Measurements from ENCODE around the gene LMAN1L.

Gene LMAN1L

GRCh38 chr15:74837482-74838136 lies 25.0 kb downstream of the LMAN1L start:
- no peak overlapping the region for H3K4me3 ChIP-seq (ENCODE audit: low read length)
- no peak for TF ChIP-seq CTCF (IDR thresholded peaks at IDR 0.05; ENCODE audit: insufficient read depth, low read depth, low read length, missing control alignments)
- DNase-seq (ENCODE audit: low read depth), result no peak

- no peak for TF ChIP-seq CTCF (IDR thresholded peaks at IDR 0.05; ENCODE audit: insufficient read depth, low read depth, low read length, missing control alignments)
- H3K4me3 ChIP-seq (ENCODE audit: low read length), result no peak overlapping the region
- no peak for DNase-seq (ENCODE audit: low read depth)
Observed at GRCh38 chr15:74838137-74838516, 25.5 kb downstream of the LMAN1L start.

- no peak overlapping the region for H3K4me3 ChIP-seq (ENCODE audit: low read length)
- TF ChIP-seq CTCF (IDR thresholded peaks at IDR 0.05; ENCODE audit: insufficient read depth, low read depth, low read length, missing control alignments), result no peak
- DNase-seq (ENCODE audit: low read depth), result no peak
Observed at GRCh38 chr15:74838746-74839525, 26.3 kb downstream of the LMAN1L start.

GRCh38 chr15:74839526-74840395 lies 27.1 kb downstream of the LMAN1L start:
- DNase-seq (ENCODE audit: low read depth), result no peak
- no peak overlapping the region for H3K4me3 ChIP-seq (ENCODE audit: low read length)
- TF ChIP-seq CTCF (IDR thresholded peaks at IDR 0.05; ENCODE audit: insufficient read depth, low read depth, low read length, missing control alignments), result no peak

GRCh38 chr15:74840851-74841775 lies 28.5 kb downstream of the LMAN1L start:
- no peak overlapping the region for H3K4me3 ChIP-seq (ENCODE audit: low read length)

More at GRCh38 chr15:74840851-74841775, 28.5 kb downstream of the LMAN1L start:
- TF ChIP-seq CTCF (IDR thresholded peaks at IDR 0.05; ENCODE audit: insufficient read depth, low read depth, low read length, missing control alignments), result no peak
- no peak for DNase-seq (ENCODE audit: low read depth)
